ENCODE measurements around the gene MICA.
"Not testable (repeated sequence)": the region's sequence is repeated elsewhere in the genome, so short reads cannot be mapped to it uniquely, and the experiment has no call there.

Gene MICA

GRCh38 chr6:31381666-31382065, 21.7 kb upstream of the MICA start:
- H3K4me3 ChIP-seq (ENCODE audit: low read depth, low read length): no peak overlapping the region
- no peak for TF ChIP-seq CTCF (IDR thresholded peaks at IDR 0.05; ENCODE audit: low read depth, low read length)

DNA sequence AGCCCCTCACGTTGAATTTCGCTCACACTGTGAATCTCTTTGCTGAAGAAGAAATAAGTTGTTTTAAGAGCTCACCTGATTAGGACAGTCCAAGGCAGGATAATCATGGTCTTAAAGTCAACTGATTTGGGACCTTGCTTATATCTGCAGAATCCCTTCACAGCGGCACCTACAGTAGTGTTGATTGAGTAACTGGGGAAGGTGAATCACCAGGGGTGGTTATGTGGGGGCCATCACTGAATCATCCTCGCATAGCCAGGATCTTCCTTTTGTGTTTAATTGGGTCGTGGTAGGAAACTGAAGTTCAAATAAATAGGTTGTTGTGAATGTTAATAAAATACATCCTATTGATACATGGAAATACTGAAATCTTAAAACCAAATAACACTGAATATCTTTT, 20.2 kb upstream of the MICA start:
- no peak overlapping the region for H3K4me3 ChIP-seq (ENCODE audit: low read depth, low read length)
- TF ChIP-seq CTCF (IDR thresholded peaks at IDR 0.05; ENCODE audit: low read depth, low read length): no peak

DNA sequence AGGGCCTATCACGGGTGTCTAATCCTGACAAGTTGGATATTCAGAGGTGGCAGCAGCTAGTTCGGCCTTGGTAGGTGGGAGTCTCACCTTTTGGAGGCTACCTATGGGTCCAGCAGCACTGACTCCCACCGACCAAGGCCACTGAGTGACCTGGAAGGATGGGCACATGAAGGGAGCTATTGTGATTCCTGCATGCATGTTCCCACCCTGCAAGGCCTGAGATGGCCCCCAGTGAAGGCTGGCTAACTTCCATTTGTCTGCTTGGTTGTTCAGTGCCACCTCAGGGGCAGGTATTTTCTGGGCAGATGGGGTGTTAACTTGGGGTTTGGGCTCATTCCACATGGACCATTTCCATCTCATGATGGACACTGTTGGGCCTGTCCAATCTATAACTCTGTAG, 18.4 kb upstream of the MICA start:
- no peak overlapping the region for H3K4me3 ChIP-seq (ENCODE audit: low read depth, low read length)
- TF ChIP-seq CTCF (IDR thresholded peaks at IDR 0.05; ENCODE audit: low read depth, low read length): no peak

DNA sequence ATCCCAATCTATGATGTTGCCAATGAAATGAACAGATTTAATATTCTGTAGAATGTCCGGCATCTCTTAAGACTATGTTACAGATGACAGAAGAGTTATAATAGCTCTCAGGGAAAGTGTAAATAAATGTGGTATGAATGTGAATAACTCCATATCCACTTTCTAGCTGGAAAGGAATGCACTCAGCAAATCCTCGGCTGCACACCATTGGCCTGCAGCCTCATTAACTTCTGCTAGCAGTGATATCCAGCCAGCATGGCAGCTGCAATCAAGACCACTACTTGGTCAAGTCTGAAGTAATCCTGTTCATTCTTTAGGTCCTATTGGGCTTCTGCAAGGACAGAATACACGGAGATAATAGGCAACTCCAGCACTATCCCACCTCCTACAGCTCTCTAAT, 17.3 kb upstream of the MICA start:
- H3K4me3 ChIP-seq (ENCODE audit: low read depth, low read length): no peak overlapping the region
- no peak for TF ChIP-seq CTCF (IDR thresholded peaks at IDR 0.05; ENCODE audit: low read depth, low read length)

DNA sequence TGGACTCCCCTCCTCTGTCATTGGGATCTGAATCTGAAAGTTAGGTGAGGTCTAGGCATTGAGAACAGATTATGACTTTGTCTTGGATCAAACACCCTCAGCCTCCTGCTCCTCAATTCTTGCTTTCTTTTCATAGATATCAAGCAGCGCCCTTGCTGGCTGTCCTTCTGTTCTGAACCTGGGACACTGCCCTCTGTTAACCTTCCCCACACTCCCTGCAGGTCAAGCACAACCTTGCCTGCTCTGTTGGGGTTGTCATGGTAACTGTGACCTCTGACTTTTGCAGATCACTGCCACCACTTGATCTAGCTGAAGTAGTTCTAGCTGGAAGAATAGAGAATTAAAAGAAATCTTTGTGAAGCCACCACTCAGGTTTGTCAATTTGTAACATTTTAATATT, 16.4 kb upstream of the MICA start:
- no peak for TF ChIP-seq CTCF (IDR thresholded peaks at IDR 0.05; ENCODE audit: low read depth, low read length)
- H3K4me3 ChIP-seq (ENCODE audit: low read depth, low read length): no peak overlapping the region

GRCh38 chr6:31388916-31389801, 14.2 kb upstream of the MICA start:
- not testable (repeated sequence) for H3K4me3 ChIP-seq (ENCODE audit: low read depth, low read length)

- not testable (repeated sequence) for H3K4me3 ChIP-seq (ENCODE audit: low read depth, low read length)
Measured at GRCh38 chr6:31389802-31390132, 13.6 kb upstream of the MICA start.

DNA sequence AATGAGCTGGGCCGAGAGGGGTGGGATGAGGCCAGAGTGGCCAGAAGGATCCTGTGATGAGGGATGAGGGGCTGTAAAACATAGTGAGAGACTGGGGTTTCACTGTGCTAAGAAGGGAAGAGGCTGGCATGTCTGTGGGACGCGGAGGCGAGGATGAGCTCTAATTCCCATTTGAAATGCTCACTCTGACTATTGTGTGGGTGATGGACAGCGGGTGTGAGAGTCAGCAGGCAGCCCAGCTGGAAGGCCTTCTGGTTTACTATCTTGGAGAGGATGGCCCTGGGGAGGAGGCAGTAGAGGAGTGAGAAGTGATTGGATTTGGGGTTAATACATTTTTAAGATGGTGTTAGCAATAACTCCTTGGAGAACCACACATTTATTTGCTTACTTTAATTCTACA, 9.5 kb upstream of the MICA start:
- no peak overlapping the region for H3K4me3 ChIP-seq (ENCODE audit: low read depth, low read length)
- no peak for TF ChIP-seq CTCF (IDR thresholded peaks at IDR 0.05; ENCODE audit: low read depth, low read length)

Data from WI38 (cell line).